GM18951 (cell line): ENCODE measurements around the gene ACSF3.
"Not testable (repeated sequence)": the region's sequence is repeated elsewhere in the genome, so short reads cannot be mapped to it uniquely, and the experiment has no call there.

Source experiments
- POLR2A ChIP-seq: IDR thresholded peaks from 4 replicates; pipeline ENCODE4 v1.6.1; 2011; ENCODE audit warnings: mild to moderate bottlenecking; ENCODE audit not compliant: insufficient read length, insufficient read depth; ENCODE audit errors: extremely low read depth
- in situ Hi-C: fragments of 300-500 bp; cut with MboI; formaldehyde crosslinking; loops from one replicate; pipeline ENCODE4 v1.12.0; 2022; ENCODE audit warnings: low sequenced_read_pairs, mixed read lengths, inconsistent platforms; ENCODE audit not compliant: unreplicated experiment

The ACSF3 gene

DNA sequence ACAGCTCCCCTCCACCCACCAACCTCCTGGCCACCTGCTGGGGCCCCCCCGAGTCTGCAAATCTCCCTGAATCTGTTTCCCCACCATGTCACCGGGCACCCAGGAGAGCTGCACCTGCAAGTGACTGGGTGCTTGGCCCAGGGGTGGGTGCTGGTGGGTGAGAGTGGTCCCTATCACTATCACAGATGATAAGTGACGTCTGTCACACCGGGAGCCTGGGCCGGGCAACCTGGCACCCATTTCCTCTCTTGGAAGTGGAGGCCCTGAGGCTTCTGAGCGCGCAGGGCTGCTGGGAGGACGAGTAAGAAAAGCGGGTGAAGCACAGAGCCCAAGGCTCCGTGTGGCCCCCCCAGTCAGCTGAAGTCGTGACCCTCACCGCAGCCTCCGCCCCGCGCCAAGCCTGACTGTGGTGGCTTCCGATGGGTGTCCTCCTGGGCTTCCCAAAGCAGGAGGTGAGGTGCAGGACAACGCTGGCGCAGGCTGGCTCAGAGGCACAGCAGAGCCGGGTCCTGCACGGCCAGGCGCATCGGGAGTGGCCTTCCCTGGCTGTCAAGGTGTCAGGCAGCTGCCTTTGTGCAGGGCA, 21.0 kb upstream of the ACSF3 start:
- in situ Hi-C loops, result no loop called here

DNA sequence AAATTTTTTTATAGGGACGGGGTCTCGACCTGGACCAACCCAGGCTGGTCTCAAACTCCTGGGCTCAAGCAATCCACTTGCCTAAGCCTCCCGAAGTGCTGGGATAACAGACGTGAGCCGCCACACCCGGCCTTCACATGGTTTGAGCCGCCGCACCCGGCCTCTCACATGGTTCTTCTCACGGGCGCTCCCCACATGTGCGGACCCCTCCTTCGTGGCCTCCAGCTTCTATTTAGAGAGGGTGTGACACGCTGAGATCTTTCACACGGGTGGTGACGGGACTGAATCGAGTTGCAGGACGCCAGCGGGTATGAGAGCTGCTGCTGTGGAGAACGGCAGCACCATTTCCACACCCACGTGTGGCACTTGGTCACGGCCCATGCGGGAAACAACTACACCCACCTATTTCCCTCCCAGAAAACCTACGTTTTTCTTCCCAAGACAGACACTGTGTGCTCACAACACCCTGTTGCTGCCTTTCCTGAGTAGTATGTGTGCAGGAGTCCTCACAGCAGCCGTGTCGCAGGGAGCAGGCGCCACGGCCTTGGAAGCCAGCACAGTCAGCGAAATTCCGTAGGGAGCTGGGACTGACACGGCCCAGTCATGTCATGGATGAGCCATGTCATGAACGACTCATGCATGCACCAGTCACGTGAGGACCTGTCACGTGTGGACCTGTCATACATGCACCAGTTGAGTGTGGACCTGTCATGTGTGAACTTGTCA, 20.1 kb upstream of the ACSF3 start:
- in situ Hi-C loops, result no loop called here
- no peak for TF ChIP-seq POLR2A

More for the DNA sequence above, 21.0 kb upstream of the ACSF3 start:
- no peak for TF ChIP-seq POLR2A

DNA sequence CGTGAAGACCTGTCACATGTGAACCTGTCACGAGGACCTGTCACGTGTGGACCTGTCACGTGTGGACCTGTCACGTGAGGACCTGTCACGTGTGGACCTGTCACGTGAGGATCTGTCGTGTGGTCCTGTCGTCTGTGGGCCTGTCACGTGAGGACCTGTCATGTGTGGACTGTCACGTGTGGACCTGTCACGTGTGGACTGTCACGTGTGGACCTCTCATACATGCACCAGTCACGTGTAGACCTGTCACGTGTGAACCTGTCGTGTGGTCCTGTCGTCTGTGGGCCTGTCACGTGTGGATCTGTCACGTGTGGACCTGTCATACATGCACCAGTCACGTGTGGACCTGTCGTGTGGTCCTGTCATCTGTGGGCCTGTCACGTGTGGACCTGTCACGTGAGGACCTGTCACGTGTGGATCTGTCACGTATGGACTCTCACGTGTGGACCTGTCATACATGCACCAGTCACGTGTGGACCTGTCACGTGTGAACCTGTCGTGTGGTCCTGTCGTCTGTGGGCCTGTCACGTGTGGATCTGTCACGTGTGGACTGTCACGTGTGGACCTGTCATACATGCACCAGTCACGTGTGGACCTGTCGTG, 19.5 kb upstream of the ACSF3 start:
- in situ Hi-C loops, result not testable (repeated sequence)

DNA sequence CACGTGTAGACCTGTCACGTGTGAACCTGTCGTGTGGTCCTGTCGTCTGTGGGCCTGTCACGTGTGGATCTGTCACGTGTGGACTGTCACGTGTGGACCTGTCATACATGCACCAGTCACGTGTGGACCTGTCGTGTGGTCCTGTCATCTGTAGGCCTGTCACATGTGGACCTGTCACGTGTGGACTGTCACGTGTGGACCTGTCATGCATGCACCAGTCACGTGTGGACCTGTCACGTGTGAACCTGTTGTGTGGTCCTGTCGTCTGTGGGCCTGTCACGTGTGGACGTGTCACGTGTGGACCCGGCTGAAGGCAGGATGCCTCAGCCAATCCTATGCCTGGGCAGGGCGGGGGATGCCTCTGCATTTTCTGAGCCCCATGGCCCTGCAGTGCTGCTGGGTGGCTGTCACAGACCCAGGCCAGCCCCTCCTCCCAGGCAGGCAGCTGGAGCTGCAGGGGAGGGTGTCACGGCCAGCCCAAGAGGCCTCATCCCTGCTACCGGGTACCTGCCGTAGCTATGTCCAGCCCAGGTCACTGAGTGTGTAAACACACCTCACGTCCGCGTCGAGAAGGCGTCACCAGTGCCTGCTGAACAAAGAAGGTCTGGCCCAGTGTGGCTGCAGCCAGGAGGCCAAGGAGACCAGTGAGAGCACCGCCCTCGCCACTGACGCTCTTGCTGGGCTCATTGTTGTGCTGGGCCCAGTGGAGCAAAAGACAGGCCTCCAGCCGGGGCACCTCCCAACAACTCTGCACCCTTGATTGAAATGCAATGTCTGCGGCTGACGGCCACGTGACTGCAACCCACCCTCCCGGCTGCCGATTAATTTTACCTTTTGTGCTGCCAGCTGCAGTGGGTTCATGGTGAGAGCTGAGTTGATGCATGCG, 18.6 kb upstream of the ACSF3 start:
- in situ Hi-C loops, result no loop called here
- TF ChIP-seq POLR2A, result no peak

DNA sequence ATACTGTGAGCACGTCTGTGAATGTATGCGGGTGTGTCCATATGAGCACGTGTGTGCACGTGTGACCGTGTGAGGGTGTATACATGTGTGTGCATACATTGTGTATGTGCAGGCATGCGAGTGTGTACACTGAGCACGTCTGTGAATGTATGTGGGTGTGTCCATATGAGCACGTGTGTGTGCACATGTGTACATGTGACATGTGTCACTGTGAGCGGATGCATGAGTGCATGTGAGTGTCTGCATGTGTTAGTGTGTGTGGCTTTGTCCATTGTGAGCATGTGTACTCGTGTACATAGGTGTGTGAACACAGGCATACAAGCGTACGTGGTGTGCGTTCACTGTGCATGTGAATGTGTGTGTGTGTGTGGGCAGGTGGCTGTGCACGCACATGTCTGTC, 17.5 kb upstream of the ACSF3 start:
- no peak for TF ChIP-seq POLR2A
- in situ Hi-C loops, result no loop called here

DNA sequence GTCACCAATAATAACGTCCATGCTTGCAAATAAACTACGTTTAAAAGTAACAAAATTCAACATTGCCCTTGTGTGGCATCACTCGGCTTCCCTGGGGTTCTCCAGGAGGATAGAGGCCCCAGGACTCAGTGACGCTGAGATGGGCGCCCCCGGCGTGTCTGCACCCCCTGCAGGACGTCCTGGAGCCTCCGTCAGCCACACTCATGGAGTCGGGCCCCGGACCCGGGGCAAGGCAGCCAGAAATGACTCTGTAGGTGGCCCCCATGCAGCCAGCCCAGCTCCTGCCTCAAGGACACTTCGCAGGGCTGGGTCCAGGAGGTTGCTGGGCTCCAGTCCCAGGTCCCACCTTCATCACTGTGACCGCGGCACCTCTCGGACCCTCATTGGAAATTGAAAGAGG, 16.6 kb upstream of the ACSF3 start:
- in situ Hi-C loops, result no loop called here
- no peak for TF ChIP-seq POLR2A

DNA sequence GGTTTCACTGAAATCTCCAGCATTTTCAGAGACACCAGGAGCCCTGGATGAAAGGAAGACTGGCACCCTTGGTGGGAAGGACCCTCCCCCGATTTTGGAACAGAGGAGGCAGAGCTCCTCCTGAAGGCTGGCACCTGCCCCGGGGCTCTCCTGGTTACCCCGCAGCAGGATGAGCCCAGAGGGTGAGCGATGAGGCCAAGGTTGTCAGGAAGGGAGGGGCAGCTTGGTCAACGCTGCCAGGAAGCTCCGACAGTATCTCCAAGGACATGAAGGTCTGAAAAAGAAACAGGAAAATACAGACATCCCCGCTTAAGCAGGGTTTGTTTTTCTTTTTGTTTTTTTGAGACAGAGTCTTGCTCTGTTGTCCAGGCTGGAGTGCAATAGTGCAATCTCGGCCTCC, 15.5 kb upstream of the ACSF3 start:
- in situ Hi-C loops, result no loop called here
- no peak for TF ChIP-seq POLR2A

DNA sequence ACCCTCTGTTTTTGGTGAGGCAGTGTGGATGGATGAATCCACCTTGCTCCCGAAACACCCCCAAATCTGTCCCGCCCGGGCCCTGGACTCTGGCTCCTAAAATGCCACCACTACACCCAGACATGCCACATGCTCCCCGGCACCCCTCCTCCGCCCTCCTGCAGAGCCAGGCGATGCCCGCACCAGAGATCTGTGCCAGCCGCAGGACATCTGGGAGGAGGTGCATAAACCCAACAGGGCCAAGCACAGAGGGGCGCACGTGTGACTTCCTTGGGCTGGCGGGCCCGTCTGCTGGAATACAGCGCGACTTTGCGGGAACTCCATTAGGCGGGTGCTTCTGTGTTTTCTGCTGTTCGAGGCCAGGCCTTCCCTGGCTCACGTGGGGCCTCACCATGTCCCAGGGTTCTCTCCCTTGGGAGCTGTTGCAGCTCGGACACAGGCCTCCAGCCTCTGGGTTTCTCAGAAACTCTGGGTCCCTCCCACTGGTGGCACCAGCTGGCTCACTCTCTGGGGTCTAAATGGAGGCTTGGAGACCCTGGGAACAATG, 14.1 kb upstream of the ACSF3 start:
- no peak for TF ChIP-seq POLR2A
- in situ Hi-C loops, result no loop called here

DNA sequence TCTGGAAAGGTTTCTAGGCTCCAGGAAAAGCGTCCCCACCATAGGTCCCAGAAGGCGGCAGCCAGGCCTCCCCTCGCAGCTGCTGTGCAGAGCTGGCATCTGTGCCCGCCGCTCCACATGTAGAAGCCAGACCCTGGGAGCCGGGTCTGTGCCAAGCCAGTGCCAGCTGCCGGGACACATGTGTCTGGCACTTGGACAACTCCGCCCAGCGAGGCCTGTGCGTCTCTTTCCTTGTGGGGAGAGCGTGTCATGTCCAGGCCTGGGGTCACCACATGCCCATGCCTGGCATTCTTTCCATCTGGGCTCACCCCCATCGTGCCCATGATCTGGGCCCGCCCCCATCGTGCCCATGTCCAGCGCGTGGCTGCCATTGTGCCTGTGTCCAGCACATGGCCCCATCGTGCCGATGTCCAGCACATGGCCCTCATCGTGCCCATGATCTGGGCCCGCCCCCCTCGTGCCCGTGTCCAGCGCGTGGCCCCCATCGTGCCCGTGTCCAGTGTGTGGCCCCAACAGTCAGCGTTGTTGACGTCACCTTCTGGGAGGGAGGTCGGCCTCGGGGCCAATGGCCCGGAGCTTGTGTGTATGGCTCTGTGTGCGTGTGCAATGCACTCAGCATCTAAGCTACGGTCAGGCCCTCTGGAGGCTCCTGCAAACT, 13.3 kb upstream of the ACSF3 start:
- no peak for TF ChIP-seq POLR2A
- in situ Hi-C loops, result no loop called here

DNA sequence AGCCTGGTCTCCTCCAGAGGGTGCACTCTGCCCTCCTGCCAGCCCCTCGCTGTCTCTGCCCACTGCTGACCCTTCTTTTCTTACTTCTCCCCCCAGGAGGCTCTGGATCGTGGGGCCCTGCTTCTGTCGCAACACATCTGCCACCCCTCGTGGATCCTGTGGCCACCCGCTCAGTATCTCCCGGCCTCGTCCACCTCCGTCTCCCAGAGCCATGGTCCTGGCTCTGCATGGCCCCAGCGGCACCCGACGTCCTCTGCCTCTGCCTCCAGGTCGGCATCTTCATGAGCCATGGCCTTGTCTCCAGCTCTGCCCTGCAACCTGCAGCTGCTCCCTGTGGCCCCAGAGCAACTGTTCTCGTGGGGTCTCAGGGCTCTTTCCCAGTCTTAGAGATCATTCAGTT, 12.1 kb upstream of the ACSF3 start:
- in situ Hi-C loops, result no loop called here
- no peak for TF ChIP-seq POLR2A

DNA sequence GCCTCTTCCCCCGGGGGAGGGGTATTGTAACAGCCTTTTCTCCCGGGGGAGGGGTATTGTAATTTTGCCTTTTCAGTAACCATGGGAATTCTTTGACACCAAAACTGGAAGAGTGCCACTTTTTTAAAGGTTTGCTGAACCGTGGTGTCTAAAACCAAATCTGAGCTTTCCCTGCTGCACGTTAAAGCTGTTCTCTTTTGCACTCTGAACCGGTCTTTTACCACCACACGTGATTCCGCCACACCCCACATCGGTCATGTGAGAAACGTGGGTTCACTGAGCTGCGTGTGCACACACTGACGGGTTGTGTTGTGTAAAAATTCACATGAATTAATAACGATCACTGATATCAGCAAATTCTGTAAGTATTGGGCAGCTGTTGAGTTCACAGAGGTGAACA, 9.2 kb upstream of the ACSF3 start:
- in situ Hi-C loops, result no loop called here
- TF ChIP-seq POLR2A, result no peak

DNA sequence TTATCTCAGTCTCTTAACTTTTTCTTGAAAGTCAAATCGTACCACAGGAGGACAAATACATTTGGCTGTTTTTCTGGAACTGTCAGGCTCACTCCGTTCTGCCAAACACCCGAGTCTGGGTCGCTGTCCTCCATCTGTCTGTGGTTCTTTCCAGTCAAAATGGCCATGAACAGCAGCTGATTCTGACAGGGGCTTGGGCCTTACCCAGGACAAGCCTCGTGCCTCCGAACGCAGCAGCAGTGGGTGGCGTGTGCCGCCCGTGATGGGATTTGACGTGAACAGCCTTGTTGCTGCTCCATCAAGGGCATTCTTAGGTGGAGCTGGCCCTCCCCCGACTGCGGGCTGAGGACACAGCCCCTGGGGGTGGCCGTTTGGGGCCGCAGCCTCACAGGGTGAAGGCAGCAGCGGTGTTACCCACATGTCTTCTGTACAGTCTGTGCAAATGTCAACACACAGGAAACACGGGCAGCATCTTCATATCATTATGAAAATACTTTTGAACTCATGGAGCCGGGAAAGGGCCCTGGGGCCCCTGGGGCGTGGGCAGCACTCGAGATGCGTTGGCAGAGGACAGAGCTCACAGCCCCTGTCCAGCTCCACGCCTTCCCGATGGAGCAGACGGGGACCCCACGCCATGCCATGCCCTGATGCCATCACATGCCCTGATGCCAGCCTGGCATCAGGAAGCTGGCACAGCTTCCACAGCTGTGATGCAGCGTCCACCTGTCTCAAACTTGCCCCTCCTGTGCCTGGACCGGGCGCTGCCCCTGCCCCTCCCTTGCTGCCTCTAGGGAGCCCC, 8.6 kb upstream of the ACSF3 start:
- no peak for TF ChIP-seq POLR2A
- in situ Hi-C loops, result no loop called here
